ENCODE results near the gene SF3B5.
"Not testable (repeated sequence)": the region's sequence is repeated elsewhere in the genome, so short reads cannot be mapped to it uniquely, and the experiment has no call there.

SF3B5 gene

DNA sequence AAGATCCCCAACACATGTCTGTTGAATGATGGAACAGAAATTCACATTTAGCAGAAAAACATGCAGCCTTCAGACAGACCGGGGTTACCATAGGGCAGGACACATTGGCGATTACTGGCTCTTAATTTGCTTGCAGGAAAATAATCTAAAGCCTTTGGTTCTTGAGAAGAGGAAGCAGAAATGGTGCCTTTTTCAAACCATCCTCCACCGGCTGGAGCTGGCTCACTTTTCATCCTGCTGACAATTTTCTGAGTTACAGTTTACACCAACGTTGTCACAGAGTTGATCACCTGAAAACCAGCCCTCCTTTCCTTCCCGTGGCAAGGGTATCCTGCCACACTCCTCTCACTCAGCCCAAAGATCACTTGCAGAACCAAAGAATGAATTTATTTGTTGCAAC lies 32.6 kb downstream of the SF3B5 start:
- no peak for DNase-seq

DNA sequence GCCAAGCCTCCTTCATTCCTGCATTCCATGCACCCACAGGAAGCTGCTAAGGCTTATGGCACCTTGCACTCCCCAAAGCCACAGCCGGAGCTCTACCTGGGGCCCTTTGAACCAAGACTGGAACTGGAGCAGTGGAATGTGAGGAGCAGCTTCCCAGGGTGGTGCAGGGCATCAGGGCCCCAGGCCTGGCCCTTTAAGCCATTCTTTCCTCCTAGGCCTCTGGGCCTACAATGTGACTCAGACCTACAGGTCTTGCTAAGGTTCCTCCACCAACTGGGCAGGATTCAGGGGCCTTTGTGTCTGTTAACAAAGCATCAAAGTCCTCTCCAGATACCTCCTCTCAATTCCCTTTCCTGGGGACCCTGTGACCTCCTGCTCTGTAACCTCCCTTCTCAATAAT lies 36.2 kb downstream of the SF3B5 start:
- DNase-seq: no peak

DNA sequence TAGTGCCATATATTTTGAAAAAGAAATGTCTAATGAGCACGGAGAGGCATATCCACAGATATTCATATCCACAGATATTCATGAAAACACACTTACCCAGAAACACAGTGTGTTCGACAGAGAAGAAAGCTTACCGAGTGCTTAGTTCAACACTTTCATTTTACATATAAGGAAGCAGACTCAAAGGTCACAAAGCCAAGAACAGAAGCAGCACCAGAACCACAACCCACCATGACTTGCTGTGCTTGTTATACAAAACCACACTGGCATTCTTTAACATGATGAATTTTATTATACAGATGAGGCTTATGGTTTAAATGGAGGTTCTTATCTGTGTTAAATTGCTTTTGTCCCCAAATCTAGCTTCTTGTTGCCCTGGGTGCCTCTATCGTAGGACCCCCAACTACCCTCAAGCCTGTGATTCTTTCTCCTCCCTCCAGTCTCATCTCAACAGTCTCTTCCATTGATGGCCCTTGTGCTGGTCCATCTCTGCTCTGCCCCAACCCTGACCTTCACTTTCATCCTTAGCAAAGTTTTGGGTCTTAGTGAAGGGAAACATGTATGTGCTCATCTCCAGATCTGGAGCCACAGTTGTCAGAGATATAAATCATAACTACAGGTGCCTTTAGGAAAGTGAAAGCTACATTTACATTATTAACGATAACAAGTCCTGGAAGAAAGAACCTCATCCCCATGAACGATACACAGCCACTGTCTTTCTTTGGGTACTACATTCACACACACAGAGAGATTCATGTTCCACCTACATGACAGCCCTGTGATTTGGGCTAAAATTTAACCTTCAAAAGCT lies 40.0 kb downstream of the SF3B5 start:
- DNase-seq: peak; percentile 22

DNA sequence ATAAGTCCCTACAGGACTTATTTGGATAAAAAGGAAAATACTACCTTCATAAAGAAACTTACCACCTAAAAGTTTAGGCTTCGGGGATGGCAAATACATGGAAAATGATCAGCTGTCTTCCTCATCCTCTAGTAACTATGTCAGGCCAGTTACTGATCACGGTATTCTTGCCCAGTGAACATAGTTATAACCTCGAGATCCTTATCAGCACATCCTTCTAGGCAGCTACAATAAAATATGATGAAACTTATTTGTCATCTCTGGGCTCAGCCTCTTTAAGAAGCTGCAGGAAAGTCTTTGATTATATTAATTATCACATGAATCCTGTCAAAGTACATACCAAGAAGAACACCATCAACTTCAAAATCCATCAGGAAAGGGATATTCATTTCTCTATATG lies 41.8 kb downstream of the SF3B5 start:
- no peak for DNase-seq

DNA sequence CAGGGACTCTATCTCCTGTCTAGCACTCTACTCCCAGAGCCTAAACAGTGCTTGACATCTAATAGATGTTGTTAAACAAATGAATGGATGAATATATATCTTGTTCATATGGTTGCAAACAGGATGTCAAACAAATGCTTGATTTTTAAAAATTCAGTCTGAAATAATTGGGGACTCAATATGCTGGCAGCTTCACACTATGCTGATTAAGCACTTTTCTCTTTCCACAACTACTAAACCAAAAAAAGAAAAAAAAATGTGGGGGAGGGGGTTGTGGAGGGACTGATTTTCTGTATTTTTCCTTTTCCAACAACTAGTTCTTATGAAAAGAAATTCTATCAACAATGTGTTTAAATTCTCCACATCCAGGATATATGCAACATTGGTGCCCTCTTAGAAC lies 42.9 kb downstream of the SF3B5 start:
- DNase-seq: no peak

DNA sequence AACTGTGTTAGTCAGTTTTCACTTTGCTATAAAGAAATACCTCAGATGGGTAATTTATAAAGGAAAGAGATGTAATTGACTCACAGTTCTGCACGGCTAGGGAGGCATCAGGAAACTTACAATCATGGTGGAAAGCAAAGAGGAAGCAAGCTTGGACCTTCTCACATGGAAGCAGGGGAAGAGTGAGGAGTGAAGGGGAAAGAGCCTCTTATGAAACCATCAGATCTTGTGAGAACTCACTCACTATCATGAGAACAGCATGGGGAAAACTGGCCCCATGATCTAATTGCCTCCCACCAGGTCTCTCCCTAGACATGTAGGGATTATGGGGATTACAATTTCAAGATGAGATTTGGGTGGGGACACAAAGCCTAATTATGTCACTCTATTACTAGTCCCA lies 46.0 kb downstream of the SF3B5 start:
- DNase-seq: no peak

DNA sequence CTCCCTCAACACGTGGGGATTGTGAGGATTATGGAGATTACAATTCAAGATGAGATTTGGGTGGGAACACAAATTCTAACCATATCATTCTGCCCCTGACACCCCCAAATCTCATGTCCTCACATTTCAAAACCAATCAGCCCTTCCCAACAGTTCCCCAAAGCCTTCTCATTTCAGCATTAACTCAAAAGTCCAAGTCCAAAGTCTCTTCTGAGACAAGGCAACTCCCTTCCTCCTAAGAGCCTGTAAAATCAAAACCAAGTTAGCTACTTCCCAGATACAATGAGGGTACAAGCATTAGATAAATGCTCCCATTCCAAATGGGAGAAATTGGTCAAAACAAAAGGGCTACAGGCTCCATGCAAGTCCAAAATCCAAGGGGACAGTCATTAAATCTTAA lies 47.7 kb downstream of the SF3B5 start:
- DNase-seq: no peak

DNA sequence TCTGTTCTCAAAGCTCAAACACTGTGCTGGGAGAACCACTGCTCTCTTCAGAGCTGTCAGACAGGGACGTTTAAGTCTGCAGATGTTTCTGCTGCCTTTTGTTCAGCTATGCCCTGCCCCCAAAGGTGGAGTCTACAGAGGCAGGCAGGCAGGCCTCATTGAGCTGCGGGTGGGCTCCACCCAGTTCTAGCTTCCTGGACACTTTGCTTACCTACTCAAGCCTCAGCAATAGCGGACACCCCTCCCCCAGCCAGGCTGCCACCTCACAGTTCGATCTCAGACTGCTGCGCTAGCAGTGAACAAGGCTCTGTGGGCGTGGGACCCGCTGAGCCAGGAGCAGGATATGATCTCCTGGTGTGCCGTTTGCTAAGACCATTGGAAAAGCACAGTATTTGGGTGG lies 48.7 kb downstream of the SF3B5 start:
- not testable (repeated sequence) for DNase-seq

DNA sequence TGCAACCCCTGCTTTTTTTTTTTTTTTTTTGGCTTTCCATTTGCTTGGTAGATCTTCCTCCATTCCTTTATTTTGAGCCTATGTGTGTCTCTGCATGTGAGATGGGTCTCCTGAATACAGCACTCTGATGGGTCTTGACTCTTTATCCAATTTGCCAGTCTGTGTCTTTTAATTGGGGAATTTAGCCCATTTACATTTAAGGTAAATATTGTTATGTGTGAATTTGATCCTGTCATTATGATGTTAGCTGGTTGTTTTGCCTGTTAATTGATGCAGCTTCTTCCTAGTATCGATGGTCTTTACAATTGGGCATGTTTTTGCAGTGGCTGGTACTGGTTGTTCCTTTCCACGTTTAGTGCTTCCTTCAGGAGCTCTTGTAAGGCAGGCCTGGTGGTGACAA lies 50.4 kb downstream of the SF3B5 start:
- DNase-seq: not testable (repeated sequence)
